GM19468 (cell line): ENCODE data around the gene VPS51.
"Not testable (repeated sequence)": the region's sequence is repeated elsewhere in the genome, so short reads cannot be mapped to it uniquely, and the experiment has no call there.

Experiments used
- ATAC-seq: cut with Tn5 transposase; IDR thresholded peaks from one replicate; pipeline ENCODE4 v1.9.1; 2021; ENCODE audit warnings: mild to moderate bottlenecking, moderate library complexity, moderate number of reproducible peaks; ENCODE audit not compliant: unreplicated experiment; ENCODE audit errors: extremely low read depth

Gene VPS51

GRCh38 chr11:65117206-65118096, 21.4 kb downstream of the VPS51 start, which contains the start of gene ZNHIT2:
Gene ZNHIT2 (minus strand): TSS chr11:65117701. CDS start chr11:65117653, 48 bp downstream.
- ATAC-seq: peak; percentile 31

GRCh38 chr11:65118097-65118837, 22.3 kb downstream of the VPS51 start:
- no peak for ATAC-seq

GRCh38 chr11:65118891-65119669, 23.1 kb downstream of the VPS51 start:
- not testable (repeated sequence) for ATAC-seq

GRCh38 chr11:65119670-65119995, 23.6 kb downstream of the VPS51 start:
- ATAC-seq: no peak

- no peak for ATAC-seq
Observed at GRCh38 chr11:65120831-65121230, 24.8 kb downstream of the VPS51 start.

- ATAC-seq: no peak
Observed at GRCh38 chr11:65121447-65121864, 25.4 kb downstream of the VPS51 start.

- ATAC-seq: peak; percentile 72
Observed at GRCh38 chr11:65121865-65122696, 26.1 kb downstream of the VPS51 start, which contains the start of the genes FAU and MRPL49. Gene FAU (minus strand): TSS chr11:65122134. CDS start chr11:65121813, 321 bp downstream. Gene MRPL49 (plus strand): TSS chr11:65122321. CDS start chr11:65122347, 26 bp downstream.

- ATAC-seq: no peak
Observed at GRCh38 chr11:65124480-65125196, 28.6 kb downstream of the VPS51 start.

- no peak for ATAC-seq
Observed at GRCh38 chr11:65125197-65126056, 29.4 kb downstream of the VPS51 start.

- ATAC-seq: no peak
Observed at GRCh38 chr11:65126624-65127274, 30.7 kb downstream of the VPS51 start.

GRCh38 chr11:65127473-65128181, 31.6 kb downstream of the VPS51 start:
- no peak for ATAC-seq

GRCh38 chr11:65128182-65129145, 32.5 kb downstream of the VPS51 start:
- no peak for ATAC-seq

- ATAC-seq: no peak
Observed at GRCh38 chr11:65129649-65130441, 33.8 kb downstream of the VPS51 start.

- no peak for ATAC-seq
Observed at GRCh38 chr11:65130631-65131416, 34.8 kb downstream of the VPS51 start.
